Uterus (tissue), 2 donors: ENCODE measurements around the gene MSMP.

ENCODE experiments used
- POLR2A ChIP-seq, 2 donors: fragments of 450-650 bp; IDR thresholded peaks; one replicate each; pipeline ENCODE4 v1.6.1; 2016; ENCODE audit warnings: antibody characterized with exemption in 2 of 2, mild to moderate bottlenecking in 1 of 2, moderate library complexity in 1 of 2
- TF ChIP-seq, protein P1 (sequence below), 4 experiments: fragments of 200-600 bp in 2 of 4; fragments of 450-650 bp in 2 of 4; sonication (generic) in 2 of 4; IDR thresholded peaks; one replicate each; pipeline ENCODE4 v1.5.1; 2016 to 2019; ENCODE audit warnings: antibody characterized with exemption in 4 of 4, mild to moderate bottlenecking in 2 of 4, moderate library complexity in 1 of 4

DNA sequence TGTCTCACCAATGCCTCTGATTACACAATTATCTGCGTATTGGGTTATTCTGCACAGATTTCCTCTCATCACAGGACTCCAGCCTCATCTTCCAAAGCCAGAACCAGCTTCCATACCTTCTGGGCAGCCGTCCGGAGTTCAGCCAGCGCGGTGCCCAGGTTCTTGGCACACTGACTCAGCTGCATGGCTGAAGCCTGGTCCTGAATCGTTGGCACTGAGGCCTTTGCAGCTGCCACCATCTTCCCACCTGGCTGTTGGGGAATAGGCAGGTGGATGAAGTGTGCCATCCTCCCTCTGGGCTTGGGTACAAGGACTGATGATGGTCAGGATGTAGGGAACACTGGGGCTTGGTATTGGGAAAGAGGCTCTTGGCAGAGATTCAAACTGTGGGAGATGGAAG lies 40.0 kb downstream of the MSMP start:
- TF ChIP-seq, protein P1, sequence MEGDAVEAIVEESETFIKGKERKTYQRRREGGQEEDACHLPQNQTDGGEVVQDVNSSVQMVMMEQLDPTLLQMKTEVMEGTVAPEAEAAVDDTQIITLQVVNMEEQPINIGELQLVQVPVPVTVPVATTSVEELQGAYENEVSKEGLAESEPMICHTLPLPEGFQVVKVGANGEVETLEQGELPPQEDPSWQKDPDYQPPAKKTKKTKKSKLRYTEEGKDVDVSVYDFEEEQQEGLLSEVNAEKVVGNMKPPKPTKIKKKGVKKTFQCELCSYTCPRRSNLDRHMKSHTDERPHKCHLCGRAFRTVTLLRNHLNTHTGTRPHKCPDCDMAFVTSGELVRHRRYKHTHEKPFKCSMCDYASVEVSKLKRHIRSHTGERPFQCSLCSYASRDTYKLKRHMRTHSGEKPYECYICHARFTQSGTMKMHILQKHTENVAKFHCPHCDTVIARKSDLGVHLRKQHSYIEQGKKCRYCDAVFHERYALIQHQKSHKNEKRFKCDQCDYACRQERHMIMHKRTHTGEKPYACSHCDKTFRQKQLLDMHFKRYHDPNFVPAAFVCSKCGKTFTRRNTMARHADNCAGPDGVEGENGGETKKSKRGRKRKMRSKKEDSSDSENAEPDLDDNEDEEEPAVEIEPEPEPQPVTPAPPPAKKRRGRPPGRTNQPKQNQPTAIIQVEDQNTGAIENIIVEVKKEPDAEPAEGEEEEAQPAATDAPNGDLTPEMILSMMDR (IDR thresholded peaks at IDR 0.05): no peak
- no peak for TF ChIP-seq POLR2A (IDR thresholded peaks at IDR 0.05)
